GM20000 (cell line): ENCODE data around the gene DBNDD1.

Source experiments
- DNase-seq: peaks from one replicate; pipeline ENCODE4 v3.0.0; 2012; ENCODE audit warnings: low spot score
- TF ChIP-seq, protein P1 (sequence below): IDR thresholded peaks from 2 replicates; pipeline ENCODE4 v1.5.1; 2012; ENCODE audit warnings: mild to moderate bottlenecking, control low read depth; ENCODE audit errors: extremely low read depth, missing control alignments

DBNDD1 gene

DNA sequence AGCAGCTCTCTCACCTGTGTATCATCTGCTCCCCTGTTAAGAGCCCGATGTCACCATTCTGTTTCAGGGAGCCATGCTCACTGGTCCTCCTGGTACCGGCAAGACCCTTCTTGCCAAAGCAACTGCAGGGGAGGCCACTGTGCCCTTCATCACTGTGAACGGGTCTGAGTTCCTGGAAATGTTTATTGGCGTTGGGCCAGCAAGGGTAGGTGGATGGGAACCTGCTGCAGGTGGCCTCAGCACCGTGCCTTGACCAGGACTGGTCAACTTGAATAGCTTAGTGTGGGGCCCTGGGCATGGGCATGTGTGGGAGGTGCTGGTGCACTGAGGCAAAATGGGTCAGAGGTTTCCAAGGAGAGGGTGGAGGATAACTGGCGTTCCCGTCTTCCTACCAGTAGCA lies 28.5 kb downstream of the DBNDD1 start:
- TF ChIP-seq, protein P1, sequence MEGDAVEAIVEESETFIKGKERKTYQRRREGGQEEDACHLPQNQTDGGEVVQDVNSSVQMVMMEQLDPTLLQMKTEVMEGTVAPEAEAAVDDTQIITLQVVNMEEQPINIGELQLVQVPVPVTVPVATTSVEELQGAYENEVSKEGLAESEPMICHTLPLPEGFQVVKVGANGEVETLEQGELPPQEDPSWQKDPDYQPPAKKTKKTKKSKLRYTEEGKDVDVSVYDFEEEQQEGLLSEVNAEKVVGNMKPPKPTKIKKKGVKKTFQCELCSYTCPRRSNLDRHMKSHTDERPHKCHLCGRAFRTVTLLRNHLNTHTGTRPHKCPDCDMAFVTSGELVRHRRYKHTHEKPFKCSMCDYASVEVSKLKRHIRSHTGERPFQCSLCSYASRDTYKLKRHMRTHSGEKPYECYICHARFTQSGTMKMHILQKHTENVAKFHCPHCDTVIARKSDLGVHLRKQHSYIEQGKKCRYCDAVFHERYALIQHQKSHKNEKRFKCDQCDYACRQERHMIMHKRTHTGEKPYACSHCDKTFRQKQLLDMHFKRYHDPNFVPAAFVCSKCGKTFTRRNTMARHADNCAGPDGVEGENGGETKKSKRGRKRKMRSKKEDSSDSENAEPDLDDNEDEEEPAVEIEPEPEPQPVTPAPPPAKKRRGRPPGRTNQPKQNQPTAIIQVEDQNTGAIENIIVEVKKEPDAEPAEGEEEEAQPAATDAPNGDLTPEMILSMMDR, result no peak
- no peak for DNase-seq

DNA sequence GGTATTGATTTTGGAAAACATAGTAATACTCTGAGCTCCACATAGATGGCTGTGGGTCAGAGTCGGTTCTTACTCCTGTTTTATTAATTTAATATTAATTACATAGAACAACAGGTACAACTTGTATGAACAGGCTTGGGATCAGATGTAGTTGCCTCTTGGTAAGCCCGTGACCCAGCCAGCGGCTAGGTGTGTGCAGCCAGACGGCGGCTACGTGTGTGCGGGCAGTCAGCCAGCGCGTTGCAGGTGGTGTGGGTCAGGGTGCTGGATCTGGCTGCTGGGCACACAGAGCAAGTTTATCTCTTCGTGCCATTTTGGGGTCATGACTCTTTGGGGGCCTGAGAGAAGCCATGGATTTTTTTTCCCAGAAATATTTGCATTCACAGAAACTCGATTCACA lies 30.3 kb downstream of the DBNDD1 start:
- TF ChIP-seq, protein P1, result no peak
- no peak for DNase-seq

DNA sequence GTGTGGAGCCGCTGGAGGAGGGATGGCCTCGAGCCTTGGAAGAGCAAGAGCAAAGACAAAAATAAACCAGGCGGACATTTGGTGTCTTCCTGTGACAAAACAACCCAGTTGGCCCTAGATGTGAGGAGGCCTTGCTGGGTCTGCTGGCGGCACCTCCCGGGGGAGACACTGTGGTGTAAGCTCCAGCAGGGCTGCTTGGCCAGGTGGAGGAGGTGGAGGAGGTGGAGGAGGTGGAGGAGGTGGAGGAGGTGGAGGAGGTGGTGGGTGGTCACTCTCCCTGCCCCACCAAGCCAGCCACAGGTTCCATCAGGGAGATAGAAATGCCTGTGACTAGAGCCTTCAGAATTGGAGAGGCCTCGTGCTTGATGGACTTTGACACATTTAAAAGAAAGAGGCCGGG lies 32.1 kb downstream of the DBNDD1 start:
- TF ChIP-seq, protein P1, result no peak
- DNase-seq, result no peak

DNA sequence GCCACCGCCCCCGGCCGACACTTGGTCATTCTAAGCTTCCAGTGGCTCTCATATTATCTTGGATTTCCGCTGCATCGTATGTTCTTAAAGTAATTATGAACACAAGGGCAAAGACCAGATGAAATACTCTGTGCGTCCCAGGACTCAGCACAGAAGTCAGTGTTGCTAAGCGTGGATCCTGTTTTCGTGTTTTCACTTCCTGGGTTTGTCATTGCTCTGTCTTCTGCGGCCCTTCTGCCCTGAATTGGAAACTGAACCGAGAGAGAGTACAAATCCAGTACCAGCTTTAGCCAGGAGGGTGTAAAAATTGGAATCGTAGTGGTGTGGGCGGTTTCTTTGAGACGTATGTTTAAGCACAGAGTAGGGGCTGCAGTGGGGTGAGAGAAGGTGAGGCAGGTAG lies 32.7 kb downstream of the DBNDD1 start:
- DNase-seq, result no peak
- TF ChIP-seq, protein P1, result no peak

DNA sequence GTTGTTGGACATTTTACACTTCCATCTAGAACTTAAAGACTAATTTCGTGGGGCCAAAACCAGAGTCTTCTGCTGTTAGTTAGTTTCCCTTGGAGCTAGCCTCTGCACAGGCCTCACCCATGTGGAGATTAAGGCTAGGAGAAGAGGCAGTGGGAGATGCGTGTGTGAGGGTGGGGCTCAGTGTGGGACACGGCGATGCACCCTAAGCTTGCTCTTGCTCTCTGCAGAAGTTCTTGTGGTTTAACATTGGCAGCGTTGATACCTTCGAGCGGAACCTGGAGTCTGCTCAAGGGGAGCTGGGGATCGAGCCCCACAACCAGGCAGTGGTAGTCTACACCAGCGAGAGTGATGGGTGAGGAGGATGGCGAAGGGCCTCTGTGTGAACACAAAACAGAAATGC lies 34.0 kb downstream of the DBNDD1 start:
- no peak for DNase-seq
- TF ChIP-seq, protein P1, result no peak

DNA sequence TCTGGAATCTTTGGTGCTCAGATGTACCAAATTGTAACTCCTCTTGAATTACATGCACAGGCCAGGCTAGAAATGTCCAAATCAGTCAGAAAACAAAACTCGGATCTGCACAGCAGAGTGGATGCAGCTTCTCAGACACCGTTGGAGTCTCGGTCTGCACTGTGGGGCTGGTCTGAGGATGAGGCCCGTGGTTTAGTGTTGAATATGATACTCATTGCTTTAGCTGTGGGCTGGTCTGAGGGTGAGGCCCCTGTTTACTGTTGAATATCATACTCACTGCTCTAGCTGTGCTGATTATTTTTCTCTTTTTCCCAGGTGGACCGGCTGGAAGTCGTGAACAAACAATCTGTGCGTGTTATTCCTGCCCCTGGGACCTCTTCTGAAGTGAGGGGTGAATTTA lies 35.0 kb downstream of the DBNDD1 start:
- TF ChIP-seq, protein P1, result no peak

DNA sequence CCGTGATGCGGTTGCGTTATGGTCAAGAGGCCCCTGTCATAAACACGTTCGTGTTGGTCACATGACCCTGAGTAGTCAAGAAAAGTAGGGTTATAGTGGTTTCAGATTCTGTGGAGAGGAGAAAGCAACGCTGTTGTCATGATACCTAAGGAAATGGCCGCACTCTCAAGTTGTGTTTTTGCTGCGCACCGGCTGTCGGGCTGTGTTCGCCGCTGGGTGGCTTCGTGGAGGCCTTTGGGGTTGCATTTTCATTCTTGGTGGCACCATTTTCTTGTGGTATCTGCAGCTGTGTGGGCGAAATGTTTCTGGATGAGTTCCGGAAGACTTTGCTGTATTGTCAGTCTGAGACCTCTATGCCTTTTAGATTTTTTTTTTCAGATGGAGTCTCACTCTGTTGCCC lies 35.7 kb downstream of the DBNDD1 start:
- TF ChIP-seq, protein P1, result no peak
- DNase-seq, result no peak

More for the DNA sequence above, 35.0 kb downstream of the DBNDD1 start:
- no peak for DNase-seq
